ENCODE data around the gene IL15RA. TPM values are rescaled to one million over a fixed set of nuclear protein-coding genes. Genes with fewer than 3 reads are reported as not detected.
A peak's percentile ranks its signal among the peaks of the same experiment; 100 is the strongest.

Gene IL15RA
- total and polyA plus RNA-seq, 12 donors = 2.8 to 55.8 (median 10.0) TPM

GRCh38 chr10:5932345-5932744 is 45.0 kb downstream of the IL15RA start:
- peak overlapping the region in 3 of 5 donors; percentile 39 to 82 (median 80) for H3K27ac ChIP-seq
- DNase-seq = peak; percentile 43 to 86 (median 75)
- no peaks in the 10 kb centered on the region for H3K9me3 ChIP-seq (replicated peaks in 1 of 3)
- intact Hi-C loops (cut with DNase I) = no loop called here
- TF ChIP-seq CTCF (IDR thresholded peaks at IDR 0.05) = no peak
- TF ChIP-seq POLR2A (IDR thresholded peaks at IDR 0.05) = no peak
- H3K4me1 ChIP-seq (replicated peaks in 1 of 2) = peaks cover 4 to 12% of the 10 kb centered on the region in 2 donors
- H3K36me3 ChIP-seq (replicated peaks in 1 of 2) = peaks cover 0 to 77% of the 10 kb centered on the region in 2 donors
- no peak overlapping the region for H3K4me3 ChIP-seq
- H3K27me3 ChIP-seq = no peaks in the 10 kb centered on the region
- 27 to 50% (median 38%) methylated on average over 5 of the region's 5 CpGs for WGBS, 4 donors

- H3K4me1 ChIP-seq (replicated peaks in 1 of 2) = peaks cover 4 to 12% of the 10 kb centered on the region in 2 donors
- no peaks in the 10 kb centered on the region for H3K9me3 ChIP-seq (replicated peaks in 1 of 3)
- H3K27ac ChIP-seq = no peak overlapping the region
- H3K27me3 ChIP-seq = no peaks in the 10 kb centered on the region
- no peak for TF ChIP-seq POLR2A (IDR thresholded peaks at IDR 0.05)
- TF ChIP-seq CTCF (IDR thresholded peaks at IDR 0.05) = no peak
- peaks cover 0 to 77% of the 10 kb centered on the region in 2 donors for H3K36me3 ChIP-seq (replicated peaks in 1 of 2)
- WGBS, 4 donors = 87 to 93% (median 91%) methylated on average over 11 of the region's 11 CpGs
- no peak for DNase-seq
- no peak overlapping the region for H3K4me3 ChIP-seq
- intact Hi-C loops (cut with DNase I) = no loop called here
Observed at GRCh38 chr10:5930272-5930671, 47.1 kb downstream of the IL15RA start.

GRCh38 chr10:5929442-5929841 is 47.9 kb downstream of the IL15RA start:
- H3K27ac ChIP-seq = no peak overlapping the region
- H3K27me3 ChIP-seq = no peaks in the 10 kb centered on the region
- peaks cover 4 to 12% of the 10 kb centered on the region in 2 donors for H3K4me1 ChIP-seq (replicated peaks in 1 of 2)
- peaks cover 0 to 77% of the 10 kb centered on the region in 2 donors for H3K36me3 ChIP-seq (replicated peaks in 1 of 2)
- intact Hi-C loops (cut with DNase I) = no loop called here
- TF ChIP-seq POLR2A (IDR thresholded peaks at IDR 0.05) = no peak
- TF ChIP-seq CTCF (IDR thresholded peaks at IDR 0.05) = no peak
- H3K9me3 ChIP-seq (replicated peaks in 1 of 3) = no peaks in the 10 kb centered on the region
- no peak for DNase-seq
- no peak overlapping the region for H3K4me3 ChIP-seq
- WGBS, 4 donors = 74 to 83% (median 82%) methylated on average over 8 of the region's 8 CpGs

- H3K27me3 ChIP-seq = no peaks in the 10 kb centered on the region
- TF ChIP-seq CTCF (IDR thresholded peaks at IDR 0.05) (no peak), POLR2A (IDR thresholded peaks at IDR 0.05) (no peak)
- peaks cover 0 to 5% of the 10 kb centered on the region in 2 donors for H3K4me1 ChIP-seq (replicated peaks in 1 of 2)
- 89 to 94% (median 91%) methylated on average over 8 of the region's 8 CpGs for WGBS, 4 donors
- H3K36me3 ChIP-seq (replicated peaks in 1 of 2) = peaks cover 0 to 98% of the 10 kb centered on the region in 2 donors
- no peak overlapping the region for H3K4me3 ChIP-seq
- DNase-seq = no peak
- intact Hi-C loops (cut with DNase I) = no loop called here
- no peaks in the 10 kb centered on the region for H3K9me3 ChIP-seq (replicated peaks in 1 of 3)
- H3K27ac ChIP-seq = no peak overlapping the region
Observed at GRCh38 chr10:5927306-5927705, 50.0 kb downstream of the IL15RA start.

Measured in adrenal gland (tissue), 12 donors.